ENCODE results near the gene CBARP.

The CBARP gene

GRCh38 chr19:1271528-1272422 lies 34.0 kb upstream of the CBARP start:
- peaks cover 42% of the 10 kb centered on the region for H3K4me1 ChIP-seq (ENCODE audit: low read length)
- H3K27me3 ChIP-seq (ENCODE audit: low read depth, low read length), result peaks cover 11% of the 10 kb centered on the region
- no peaks in the 10 kb centered on the region for H3K9me3 ChIP-seq (ENCODE audit: insufficient read depth, low read length)
- no peak overlapping the region for H3K9ac ChIP-seq (ENCODE audit: low read length)
- no peak overlapping the region for H3K4me3 ChIP-seq (ENCODE audit: low read length)
- H3K27ac ChIP-seq (ENCODE audit: low read length), result no peak overlapping the region
- H3K79me2 ChIP-seq (ENCODE audit: low read length), result peaks cover 65% of the 10 kb centered on the region
- H3K4me2 ChIP-seq (ENCODE audit: low read length), result no peak overlapping the region
- H3K36me3 ChIP-seq (replicated peaks; ENCODE audit: low read depth, low read length), result peaks cover 54% of the 10 kb centered on the region
- H2AFZ ChIP-seq (ENCODE audit: low read depth, low read length), result no peak overlapping the region
- TF ChIP-seq CTCF (IDR thresholded peaks at IDR 0.05; ENCODE audit: low read depth, low read length) (no peak), EZH2phosphoT487 (IDR thresholded peaks at IDR 0.05; ENCODE audit: low read depth) (no peak)
- peaks cover 16% of the 10 kb centered on the region for H4K20me1 ChIP-seq (ENCODE audit: insufficient read depth, low read length)

- no peaks in the 10 kb centered on the region for H3K9me3 ChIP-seq (ENCODE audit: insufficient read depth, low read length)
- H3K27ac ChIP-seq (ENCODE audit: low read length), result peak overlapping the region; percentile 69; the same call in 1 of the 2 replicates
- H2AFZ ChIP-seq (ENCODE audit: low read depth, low read length), result no peak overlapping the region
- H3K79me2 ChIP-seq (ENCODE audit: low read length), result peaks cover 57% of the 10 kb centered on the region
- H3K4me2 ChIP-seq (ENCODE audit: low read length), result peak overlapping the region; percentile 98
- H3K36me3 ChIP-seq (replicated peaks; ENCODE audit: low read depth, low read length), result peaks cover 54% of the 10 kb centered on the region
- peaks cover 38% of the 10 kb centered on the region for H3K4me1 ChIP-seq (ENCODE audit: low read length)
- peaks cover 16% of the 10 kb centered on the region for H4K20me1 ChIP-seq (ENCODE audit: insufficient read depth, low read length)
- peaks cover 12% of the 10 kb centered on the region for H3K27me3 ChIP-seq (ENCODE audit: low read depth, low read length)
- H3K9ac ChIP-seq (ENCODE audit: low read length), result peak overlapping the region; percentile 86
- TF ChIP-seq EZH2phosphoT487 (IDR thresholded peaks at IDR 0.05; ENCODE audit: low read depth), result no peak
- TF ChIP-seq CTCF (IDR thresholded peaks at IDR 0.05; ENCODE audit: low read depth, low read length), result no peak
- peak overlapping the region; percentile 81 for H3K4me3 ChIP-seq (ENCODE audit: low read length)
Observed at GRCh38 chr19:1270854-1271527, 33.2 kb upstream of the CBARP start.

- Histone ChIP-seq H3K79me2 (ENCODE audit: low read length) (peaks cover 55% of the 10 kb centered on the region), H3K9ac (ENCODE audit: low read length) (peak overlapping the region; percentile 86), H3K27ac (ENCODE audit: low read length) (peak overlapping the region; percentile 69), H2AFZ (ENCODE audit: low read depth, low read length) (no peak overlapping the region), H3K27me3 (ENCODE audit: low read depth, low read length) (peaks cover 15% of the 10 kb centered on the region), H3K36me3 (replicated peaks; ENCODE audit: low read depth, low read length) (peaks cover 54% of the 10 kb centered on the region), H3K9me3 (ENCODE audit: insufficient read depth, low read length) (no peaks in the 10 kb centered on the region), H4K20me1 (ENCODE audit: insufficient read depth, low read length) (peaks cover 16% of the 10 kb centered on the region), H3K4me3 (ENCODE audit: low read length) (peak overlapping the region; percentile 81), H3K4me2 (ENCODE audit: low read length) (peak overlapping the region; percentile 98), H3K4me1 (ENCODE audit: low read length) (peaks cover 43% of the 10 kb centered on the region)
- no peak for TF ChIP-seq EZH2phosphoT487 (IDR thresholded peaks at IDR 0.05; ENCODE audit: low read depth)
- TF ChIP-seq CTCF (IDR thresholded peaks at IDR 0.05; ENCODE audit: low read depth, low read length), result no peak
Observed at GRCh38 chr19:1270213-1270853, 32.5 kb upstream of the CBARP start.
